ENCODE results near the gene XCL1. TPM values are rescaled to one million over a fixed set of nuclear protein-coding genes. Genes with fewer than 3 reads are reported as not detected.
"Not testable (repeated sequence)": the region's sequence is repeated elsewhere in the genome, so short reads cannot be mapped to it uniquely, and the experiment has no call there.

The XCL1 gene
- total RNA-seq, 4 donors from 2014 or later = 0.25 TPM; not detected in 3

GRCh38 chr1:168589167-168589566 lies 12.8 kb downstream of the XCL1 start:
- WGBS, 2 donors = 62 to 76% methylated on average over 2 of the region's 2 CpGs
- no peak for DNase-seq (ENCODE audit: low spot score in 2 of 2)
- TF ChIP-seq CTCF (IDR thresholded peaks at IDR 0.05) = no peak
- no peak for TF ChIP-seq POLR2A (IDR thresholded peaks at IDR 0.05)
- H3K4me3 ChIP-seq (ENCODE audit: low read depth, poor library complexity, severe bottlenecking) = no peak overlapping the region
- intact Hi-C loops (cut with DNase I; ENCODE audit: low total_unique reads) = no loop called here

- intact Hi-C loops (cut with DNase I; ENCODE audit: low total_unique reads) = no loop called here
- TF ChIP-seq POLR2A (IDR thresholded peaks at IDR 0.05) (no peak), CTCF (IDR thresholded peaks at IDR 0.05) (no peak)
- H3K4me3 ChIP-seq (ENCODE audit: low read depth, poor library complexity, severe bottlenecking) = no peak overlapping the region
- no peak for DNase-seq (ENCODE audit: low spot score in 2 of 2)
- WGBS, 2 donors = 93% methylated on average over 5 of the region's 5 CpGs
These were observed 14.7 kb downstream of the XCL1 start for GRCh38 chr1:168591066-168591465.

GRCh38 chr1:168591641-168592250 lies 15.3 kb downstream of the XCL1 start:
- no peak for DNase-seq (ENCODE audit: low spot score in 2 of 2)
- intact Hi-C loops (cut with DNase I; ENCODE audit: low total_unique reads) = no loop called here
- WGBS, 2 donors = 70 to 71% methylated on average over 2 of the region's 2 CpGs
- no peak overlapping the region for H3K4me3 ChIP-seq (ENCODE audit: low read depth, poor library complexity, severe bottlenecking)
- TF ChIP-seq CTCF (IDR thresholded peaks at IDR 0.05) (no peak), POLR2A (IDR thresholded peaks at IDR 0.05) (no peak)

- intact Hi-C loops (cut with DNase I; ENCODE audit: low total_unique reads); H3K4me3 ChIP-seq (ENCODE audit: low read depth, poor library complexity, severe bottlenecking); DNase-seq (ENCODE audit: low spot score in 2 of 2): not testable (repeated sequence)
These were observed 19.0 kb downstream of the XCL1 start for GRCh38 chr1:168595403-168595802.

GRCh38 chr1:168598125-168598524 lies 21.7 kb downstream of the XCL1 start:
- DNase-seq (ENCODE audit: low spot score in 2 of 2) = no peak
- H3K4me3 ChIP-seq (ENCODE audit: low read depth, poor library complexity, severe bottlenecking) = no peak overlapping the region
- 83 to 86% methylated on average over 3 of the region's 3 CpGs for WGBS, 2 donors
- TF ChIP-seq CTCF (IDR thresholded peaks at IDR 0.05) = no peak
- TF ChIP-seq POLR2A (IDR thresholded peaks at IDR 0.05) = no peak
- intact Hi-C loops (cut with DNase I; ENCODE audit: low total_unique reads) = no loop called here

GRCh38 chr1:168598892-168599291 lies 22.5 kb downstream of the XCL1 start:
- no peak for TF ChIP-seq POLR2A (IDR thresholded peaks at IDR 0.05)
- no peak for TF ChIP-seq CTCF (IDR thresholded peaks at IDR 0.05)
- no peak overlapping the region for H3K4me3 ChIP-seq (ENCODE audit: low read depth, poor library complexity, severe bottlenecking)
- intact Hi-C loops (cut with DNase I; ENCODE audit: low total_unique reads) = no loop called here
- 93 to 100% methylated on average over 1 of the region's 1 CpG for WGBS, 2 donors
- DNase-seq (ENCODE audit: low spot score in 2 of 2) = no peak

All from lower leg skin (tissue), 4 donors.